ENCODE results near the gene DNM3. TPM values are rescaled to one million over a fixed set of nuclear protein-coding genes. Genes with fewer than 3 reads are reported as not detected.
"Not testable (repeated sequence)": the region's sequence is repeated elsewhere in the genome, so short reads cannot be mapped to it uniquely, and the experiment has no call there.

The DNM3 gene
- total RNA-seq, 1 donor from 2014 or later: 2.1 TPM

DNA sequence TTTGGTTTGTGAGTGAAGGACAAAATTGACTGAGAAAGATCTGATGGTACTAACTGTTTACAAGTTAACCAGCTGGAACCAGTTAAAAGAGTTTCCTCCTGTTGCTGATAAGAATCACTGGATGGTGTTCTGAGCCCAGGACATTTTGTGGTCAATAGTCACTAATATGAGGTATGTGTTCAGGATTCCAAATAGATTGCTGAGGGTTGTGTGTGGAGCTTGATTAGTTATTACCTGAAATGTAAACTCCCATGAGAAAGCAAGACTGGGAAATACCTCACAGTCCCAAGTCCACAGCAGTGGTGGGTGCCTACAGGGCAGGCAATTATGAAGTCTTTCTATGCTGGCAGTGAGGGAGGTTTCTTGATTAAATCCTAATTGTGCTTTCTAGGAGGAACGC is 164.6 kb downstream of the DNM3 start:
- no peaks in the 10 kb centered on the region for H3K27me3 Mint-ChIP-seq
- no peak overlapping the region for H3K4me3 Mint-ChIP-seq
- H3K4me1 Mint-ChIP-seq (ENCODE audit: unreplicated experiment): peaks cover 24% of the 10 kb centered on the region
- H3K36me3 Mint-ChIP-seq: no peaks in the 10 kb centered on the region
- no peaks in the 10 kb centered on the region for H3K9me3 Mint-ChIP-seq
- H3K27ac Mint-ChIP-seq: no peak overlapping the region
- no peak for DNase-seq (ENCODE audit: extremely low spot score, unreplicated experiment)
- TF ChIP-seq, protein P1, sequence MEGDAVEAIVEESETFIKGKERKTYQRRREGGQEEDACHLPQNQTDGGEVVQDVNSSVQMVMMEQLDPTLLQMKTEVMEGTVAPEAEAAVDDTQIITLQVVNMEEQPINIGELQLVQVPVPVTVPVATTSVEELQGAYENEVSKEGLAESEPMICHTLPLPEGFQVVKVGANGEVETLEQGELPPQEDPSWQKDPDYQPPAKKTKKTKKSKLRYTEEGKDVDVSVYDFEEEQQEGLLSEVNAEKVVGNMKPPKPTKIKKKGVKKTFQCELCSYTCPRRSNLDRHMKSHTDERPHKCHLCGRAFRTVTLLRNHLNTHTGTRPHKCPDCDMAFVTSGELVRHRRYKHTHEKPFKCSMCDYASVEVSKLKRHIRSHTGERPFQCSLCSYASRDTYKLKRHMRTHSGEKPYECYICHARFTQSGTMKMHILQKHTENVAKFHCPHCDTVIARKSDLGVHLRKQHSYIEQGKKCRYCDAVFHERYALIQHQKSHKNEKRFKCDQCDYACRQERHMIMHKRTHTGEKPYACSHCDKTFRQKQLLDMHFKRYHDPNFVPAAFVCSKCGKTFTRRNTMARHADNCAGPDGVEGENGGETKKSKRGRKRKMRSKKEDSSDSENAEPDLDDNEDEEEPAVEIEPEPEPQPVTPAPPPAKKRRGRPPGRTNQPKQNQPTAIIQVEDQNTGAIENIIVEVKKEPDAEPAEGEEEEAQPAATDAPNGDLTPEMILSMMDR (conservative IDR thresholded peaks at IDR 0.05): no peak

DNA sequence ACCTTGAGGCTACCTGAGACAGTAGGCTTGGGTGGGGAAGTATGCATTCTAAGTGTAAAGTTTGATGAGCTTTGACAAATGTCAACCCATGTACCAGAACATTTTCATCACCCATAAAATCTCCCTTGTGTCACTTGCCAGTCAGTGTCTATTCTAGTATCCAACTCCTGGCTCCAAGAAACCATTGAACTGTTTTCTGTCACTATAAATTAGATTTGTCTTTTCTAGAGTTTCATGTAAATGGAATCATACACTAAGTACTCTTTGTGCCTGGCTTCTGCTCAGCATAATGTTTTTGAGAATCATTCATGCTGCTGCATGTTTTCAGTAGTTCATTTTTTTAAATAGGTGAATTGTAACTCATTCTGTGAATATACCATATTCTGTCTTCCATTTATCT is 165.4 kb downstream of the DNM3 start:
- Mint-ChIP-seq H3K4me3 (no peak overlapping the region), H3K4me1 (ENCODE audit: unreplicated experiment) (peaks cover 24% of the 10 kb centered on the region), H3K27me3 (no peaks in the 10 kb centered on the region), H3K27ac (no peak overlapping the region), H3K36me3 (no peaks in the 10 kb centered on the region), H3K9me3 (no peaks in the 10 kb centered on the region)
- DNase-seq (ENCODE audit: extremely low spot score, unreplicated experiment): no peak
- TF ChIP-seq, protein P1 (conservative IDR thresholded peaks at IDR 0.05): no peak

DNA sequence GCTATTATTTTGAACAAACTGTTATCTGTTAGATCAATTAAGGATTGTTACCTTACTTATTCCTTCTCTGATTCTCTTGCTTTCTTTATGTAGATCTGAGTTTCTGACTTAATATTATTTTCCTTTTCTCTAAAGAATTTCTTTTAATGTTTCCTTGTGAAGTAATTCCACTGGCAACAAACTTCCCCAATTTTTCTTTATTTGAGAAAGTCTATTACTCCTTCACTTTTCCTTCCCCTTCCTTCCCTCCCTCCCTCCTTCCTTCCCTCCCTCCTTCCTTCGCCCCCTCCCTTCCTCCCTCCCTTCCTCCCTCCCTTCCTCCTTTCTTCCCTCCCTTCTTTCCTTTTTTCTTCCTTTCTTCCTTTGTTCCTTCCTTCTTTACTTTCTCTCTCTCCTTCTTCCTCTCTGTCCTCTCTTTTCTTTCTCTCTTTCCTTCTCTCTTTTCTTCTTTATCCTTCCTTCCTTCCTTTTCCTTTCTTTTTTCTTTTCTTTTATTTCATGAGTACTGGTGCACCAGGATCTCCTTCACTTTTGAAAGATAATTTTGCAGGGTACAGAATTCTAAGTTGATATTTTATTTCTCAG is 177.5 kb downstream of the DNM3 start:
- Mint-ChIP-seq H3K27ac (no peak overlapping the region), H3K27me3 (no peaks in the 10 kb centered on the region)

GRCh38 chr1:172019976-172020375 is 178.7 kb downstream of the DNM3 start:
- Mint-ChIP-seq H3K4me3 (no peak overlapping the region), H3K27me3 (no peaks in the 10 kb centered on the region), H3K36me3 (no peaks in the 10 kb centered on the region), H3K27ac (no peak overlapping the region), H3K4me1 (ENCODE audit: unreplicated experiment) (no peaks in the 10 kb centered on the region), H3K9me3 (peaks cover under 1% of the 10 kb centered on the region)
- no peak for DNase-seq (ENCODE audit: extremely low spot score, unreplicated experiment)
- TF ChIP-seq, protein P1 (conservative IDR thresholded peaks at IDR 0.05): no peak

More for the DNA sequence above, 177.5 kb downstream of the DNM3 start:
- no peak for DNase-seq (ENCODE audit: extremely low spot score, unreplicated experiment)
- Mint-ChIP-seq H3K9me3 (peaks cover 8% of the 10 kb centered on the region), H3K4me3 (no peak overlapping the region), H3K4me1 (ENCODE audit: unreplicated experiment) (no peaks in the 10 kb centered on the region), H3K36me3 (no peaks in the 10 kb centered on the region)
- TF ChIP-seq, protein P1 (conservative IDR thresholded peaks at IDR 0.05): no peak

GRCh38 chr1:172024516-172024915 is 183.2 kb downstream of the DNM3 start:
- Mint-ChIP-seq H3K4me3 (no peak overlapping the region), H3K36me3 (no peaks in the 10 kb centered on the region), H3K9me3 (no peaks in the 10 kb centered on the region), H3K27ac (no peak overlapping the region), H3K4me1 (ENCODE audit: unreplicated experiment) (peaks cover 7% of the 10 kb centered on the region), H3K27me3 (no peaks in the 10 kb centered on the region)
- TF ChIP-seq, protein P1 (conservative IDR thresholded peaks at IDR 0.05): no peak
- no peak for DNase-seq (ENCODE audit: extremely low spot score, unreplicated experiment)

DNA sequence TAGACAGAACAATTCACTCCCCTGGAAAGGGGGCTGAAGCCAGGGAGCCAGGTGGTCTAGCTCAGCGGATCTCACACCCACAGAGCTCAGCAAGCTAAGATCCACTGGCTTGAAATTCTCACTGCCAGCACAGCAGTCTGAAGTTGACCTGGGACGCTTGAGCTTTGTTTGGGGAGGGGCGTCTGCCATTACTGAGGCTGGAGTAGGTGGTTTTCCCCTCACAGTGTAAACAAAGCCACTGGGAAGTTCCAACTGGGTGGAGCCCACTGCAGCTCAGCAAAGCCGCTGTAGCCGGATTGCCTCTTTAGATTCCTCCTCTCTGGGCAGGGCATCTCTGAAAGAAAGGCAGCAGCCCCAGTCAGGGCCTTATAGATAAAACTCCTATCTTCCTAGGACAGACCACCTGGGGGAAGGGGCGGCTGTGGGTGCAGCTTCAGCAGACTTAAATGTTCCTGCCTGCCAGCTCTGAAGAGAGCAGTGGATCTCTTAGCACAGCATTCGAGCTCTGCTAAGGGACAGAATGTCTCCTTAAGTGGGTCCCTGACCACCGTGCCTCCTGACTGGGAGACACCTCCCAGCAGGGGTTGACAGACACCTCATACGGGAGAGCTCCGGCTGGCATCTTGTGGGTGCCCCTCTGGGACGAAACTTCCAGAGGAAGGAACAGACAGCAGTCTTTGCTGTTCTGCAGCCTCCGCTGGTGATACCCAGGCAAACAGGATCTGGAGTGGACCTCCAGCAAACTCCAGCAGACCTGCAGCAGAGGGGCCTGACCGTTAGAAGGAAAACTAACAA is 183.8 kb downstream of the DNM3 start:
- not testable (repeated sequence) for H3K27me3 Mint-ChIP-seq; H3K27ac Mint-ChIP-seq; H3K4me3 Mint-ChIP-seq; H3K4me1 Mint-ChIP-seq (ENCODE audit: unreplicated experiment); H3K9me3 Mint-ChIP-seq; DNase-seq (ENCODE audit: extremely low spot score, unreplicated experiment); H3K36me3 Mint-ChIP-seq
